ENCODE measurements around the gene DSE.

The DSE gene

DNA sequence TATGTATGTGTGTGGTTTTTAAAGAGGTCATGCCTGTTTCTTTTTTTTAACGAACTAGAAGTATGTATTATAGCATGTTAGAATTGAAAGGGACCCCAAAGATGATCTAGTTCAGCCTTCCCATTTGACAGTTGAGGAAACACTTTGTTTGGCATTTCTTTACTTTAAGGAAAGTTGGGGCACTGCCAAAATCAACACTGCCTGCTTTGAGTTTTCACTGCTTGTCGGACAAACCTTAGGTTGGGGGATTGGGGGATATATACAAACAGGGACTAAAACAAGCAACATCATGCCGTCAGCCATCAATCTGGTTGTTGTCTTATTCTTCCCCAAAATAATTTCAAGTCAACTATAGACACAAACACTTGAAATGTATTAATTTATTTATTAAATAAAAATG is 76.3 kb downstream of the DSE start:
- Mint-ChIP-seq H3K27ac (no peak overlapping the region), H3K36me3 (ENCODE audit: low read depth) (peaks cover 6% of the 10 kb centered on the region), H3K4me1 (ENCODE audit: low read depth) (peaks cover 43% of the 10 kb centered on the region), H3K4me3 (no peak overlapping the region), H3K9me3 (no peaks in the 10 kb centered on the region), H3K27me3 (ENCODE audit: low read depth) (peaks cover 12% of the 10 kb centered on the region)

DNA sequence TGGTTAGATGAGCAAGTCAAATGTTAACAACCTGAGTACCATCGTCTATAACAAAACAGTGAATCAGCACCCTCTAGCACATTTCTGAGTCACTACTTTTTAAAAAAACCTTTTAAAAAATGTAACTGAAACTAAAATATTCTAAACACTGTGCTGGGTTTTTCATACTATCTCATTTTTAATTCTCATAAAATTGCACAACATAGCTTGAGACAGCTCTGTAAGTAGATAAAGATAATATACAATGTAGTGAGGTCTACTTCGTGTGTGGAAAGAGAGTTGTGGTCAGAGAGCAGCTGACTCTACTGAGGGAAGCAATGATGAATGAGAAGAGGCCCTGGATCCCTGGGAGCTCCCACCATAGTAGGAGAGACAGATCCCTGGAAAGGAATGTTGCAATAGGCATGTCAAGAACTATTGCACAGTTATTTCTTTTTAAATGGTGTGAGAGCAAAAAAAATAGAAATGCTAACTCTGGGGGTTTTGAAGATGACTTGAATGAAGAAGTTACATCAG is 76.8 kb downstream of the DSE start:
- Mint-ChIP-seq H3K27ac (no peak overlapping the region), H3K36me3 (ENCODE audit: low read depth) (peaks cover 6% of the 10 kb centered on the region), H3K9me3 (no peaks in the 10 kb centered on the region), H3K4me1 (ENCODE audit: low read depth) (peaks cover 43% of the 10 kb centered on the region), H3K27me3 (ENCODE audit: low read depth) (peaks cover 7% of the 10 kb centered on the region), H3K4me3 (no peak overlapping the region)

DNA sequence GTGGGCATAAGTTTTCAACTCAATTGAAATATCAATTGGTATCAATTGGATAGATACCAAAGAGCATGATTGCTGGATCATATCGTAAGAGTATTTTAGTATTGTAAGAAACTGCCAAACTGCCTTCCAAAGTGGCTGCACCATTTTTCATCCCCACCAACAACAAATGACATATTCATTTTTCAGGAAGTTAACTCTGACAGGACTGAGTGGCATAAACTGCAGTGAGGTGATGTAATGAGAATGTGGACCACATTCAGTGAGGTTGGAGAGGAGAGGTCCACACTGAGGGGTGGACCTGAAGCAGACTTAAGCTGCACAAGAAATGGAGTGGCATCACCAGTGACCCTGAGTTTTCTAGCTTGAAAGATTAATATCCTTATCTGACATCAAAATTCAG is 78.8 kb downstream of the DSE start:
- Mint-ChIP-seq H3K27me3 (ENCODE audit: low read depth) (no peaks in the 10 kb centered on the region), H3K4me1 (ENCODE audit: low read depth) (peaks cover 46% of the 10 kb centered on the region), H3K27ac (no peak overlapping the region), H3K9me3 (peaks cover 4% of the 10 kb centered on the region), H3K36me3 (ENCODE audit: low read depth) (peaks cover 16% of the 10 kb centered on the region), H3K4me3 (no peak overlapping the region)

DNA sequence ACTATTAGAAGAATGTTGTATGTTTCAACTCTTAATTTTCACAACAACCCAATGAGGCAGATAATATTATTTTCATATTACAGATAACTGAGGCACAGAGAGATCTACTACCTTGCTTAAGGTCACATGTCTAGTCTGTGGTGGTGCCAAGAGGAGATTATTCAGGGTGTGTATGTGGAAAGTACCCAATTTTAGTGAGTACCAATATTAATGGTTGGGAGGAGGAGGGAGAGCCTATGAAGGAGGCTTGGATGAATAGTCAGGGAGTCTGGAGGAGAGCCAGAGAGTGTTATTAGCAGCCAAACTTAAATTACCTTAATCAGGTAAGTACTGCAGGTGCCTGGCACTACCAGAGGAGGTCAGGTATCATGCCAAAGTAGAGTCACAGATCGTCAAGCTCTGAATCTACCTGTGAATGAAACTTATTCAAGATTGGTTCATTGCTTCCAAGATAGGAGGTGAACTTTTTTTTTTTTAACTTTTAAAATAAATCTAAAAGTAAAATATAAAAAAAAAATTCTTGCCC is 79.5 kb downstream of the DSE start:
- Mint-ChIP-seq H3K27ac (no peak overlapping the region), H3K4me3 (peak overlapping the region; percentile 27), H3K9me3 (peaks cover 4% of the 10 kb centered on the region)

DNA sequence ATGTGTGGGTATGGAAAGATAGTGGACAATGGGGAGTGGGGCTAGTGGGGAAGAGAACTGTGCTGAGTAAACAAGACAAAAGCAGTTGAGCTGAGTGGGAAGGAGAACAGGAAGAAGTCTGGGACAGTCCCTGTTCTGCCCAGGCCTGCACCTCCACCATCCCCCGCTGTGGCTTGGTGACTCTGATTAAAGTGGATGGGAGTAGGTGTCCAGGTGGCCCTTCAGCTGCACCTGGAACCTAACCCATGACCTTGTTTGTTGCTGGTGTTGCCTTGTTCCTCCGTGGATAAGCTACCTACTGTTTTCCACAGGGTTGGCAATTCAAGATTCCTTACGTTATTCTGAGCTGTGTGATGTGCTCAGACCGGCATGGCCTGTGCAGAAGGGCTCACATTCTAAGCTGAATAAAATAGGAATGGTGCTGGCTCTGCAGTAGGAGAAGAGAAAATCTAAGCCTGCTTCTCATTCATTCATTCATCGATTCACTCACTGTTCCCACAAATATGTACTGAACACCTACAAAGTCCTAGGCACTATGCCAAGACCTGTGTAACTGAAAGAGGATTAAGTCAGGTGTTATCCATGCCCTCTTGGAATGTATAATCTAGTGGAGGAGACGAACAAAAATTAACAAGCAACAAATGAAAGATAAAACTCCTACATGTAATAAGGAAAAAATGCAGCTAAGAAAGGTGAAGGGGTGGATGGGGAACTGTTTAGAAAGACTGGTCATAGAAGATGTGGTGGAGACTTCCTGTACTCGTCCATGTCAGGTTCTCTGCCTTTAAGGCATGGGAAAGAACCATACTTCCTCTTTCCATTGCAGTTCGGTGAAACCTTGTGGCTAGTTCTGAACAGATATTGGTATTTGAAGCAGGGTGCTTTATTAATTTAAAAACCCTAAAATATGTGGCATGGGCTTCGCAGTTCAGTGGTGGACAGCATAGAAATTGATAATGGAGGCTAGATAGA is 80.3 kb downstream of the DSE start:
- Mint-ChIP-seq H3K27ac (peak overlapping the region; percentile 53), H3K9me3 (peaks cover 4% of the 10 kb centered on the region), H3K4me3 (peak overlapping the region; percentile 4)

More for the DNA sequence above, 79.5 kb downstream of the DSE start:
- peaks cover 40% of the 10 kb centered on the region for H3K4me1 Mint-ChIP-seq (ENCODE audit: low read depth)
- no peaks in the 10 kb centered on the region for H3K27me3 Mint-ChIP-seq (ENCODE audit: low read depth)
- H3K36me3 Mint-ChIP-seq (ENCODE audit: low read depth): peaks cover 12% of the 10 kb centered on the region

DNA sequence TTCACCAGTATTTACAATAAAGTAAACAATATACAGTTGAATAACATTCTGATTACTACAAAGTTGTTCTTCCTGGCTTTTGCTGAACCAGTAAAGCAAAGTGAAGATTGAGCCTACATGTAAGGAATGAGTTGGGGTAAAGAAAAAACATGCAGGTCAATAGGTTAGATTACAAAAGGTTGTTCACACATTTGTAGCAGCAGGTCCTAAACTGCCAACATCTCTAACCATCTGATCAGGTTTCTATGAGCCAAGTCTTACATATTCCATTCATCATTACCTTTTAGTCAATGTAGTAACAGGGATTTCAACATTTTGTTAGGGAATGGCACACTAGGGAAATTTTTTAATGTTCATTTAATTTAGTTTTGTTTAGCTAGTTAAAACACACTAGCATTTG is 81.2 kb downstream of the DSE start:
- H3K9me3 Mint-ChIP-seq: peaks cover 4% of the 10 kb centered on the region
- no peak overlapping the region for H3K27ac Mint-ChIP-seq
- H3K27me3 Mint-ChIP-seq (ENCODE audit: low read depth): no peaks in the 10 kb centered on the region
- H3K4me1 Mint-ChIP-seq (ENCODE audit: low read depth): peaks cover 47% of the 10 kb centered on the region
- H3K4me3 Mint-ChIP-seq: no peak overlapping the region
- peaks cover 14% of the 10 kb centered on the region for H3K36me3 Mint-ChIP-seq (ENCODE audit: low read depth)

More for the DNA sequence above, 80.3 kb downstream of the DSE start:
- Mint-ChIP-seq H3K4me1 (ENCODE audit: low read depth) (peaks cover 39% of the 10 kb centered on the region), H3K36me3 (ENCODE audit: low read depth) (peaks cover 13% of the 10 kb centered on the region), H3K27me3 (ENCODE audit: low read depth) (no peaks in the 10 kb centered on the region)

DNA sequence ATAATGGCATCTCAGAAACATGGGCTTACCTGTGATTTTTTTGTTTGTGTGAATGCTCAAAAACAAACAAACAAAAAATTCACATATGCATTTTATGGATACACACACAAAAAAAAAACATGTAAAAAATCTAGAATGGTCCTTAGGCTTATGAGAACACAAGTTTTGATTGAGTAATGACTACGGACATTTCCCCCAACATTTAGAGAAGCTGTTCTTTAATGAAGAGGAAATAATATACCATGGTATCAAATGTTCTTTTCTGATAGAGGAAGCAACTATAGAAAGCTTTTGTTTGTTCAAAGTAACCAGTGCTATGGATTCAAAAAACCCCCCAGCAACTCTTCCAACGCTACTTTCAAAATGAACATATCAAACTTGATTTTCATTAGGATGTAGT is 81.8 kb downstream of the DSE start:
- Mint-ChIP-seq H3K4me1 (ENCODE audit: low read depth) (peaks cover 49% of the 10 kb centered on the region), H3K4me3 (no peak overlapping the region), H3K36me3 (ENCODE audit: low read depth) (peaks cover 14% of the 10 kb centered on the region), H3K27me3 (ENCODE audit: low read depth) (no peaks in the 10 kb centered on the region), H3K9me3 (peaks cover 4% of the 10 kb centered on the region), H3K27ac (no peak overlapping the region)

DNA sequence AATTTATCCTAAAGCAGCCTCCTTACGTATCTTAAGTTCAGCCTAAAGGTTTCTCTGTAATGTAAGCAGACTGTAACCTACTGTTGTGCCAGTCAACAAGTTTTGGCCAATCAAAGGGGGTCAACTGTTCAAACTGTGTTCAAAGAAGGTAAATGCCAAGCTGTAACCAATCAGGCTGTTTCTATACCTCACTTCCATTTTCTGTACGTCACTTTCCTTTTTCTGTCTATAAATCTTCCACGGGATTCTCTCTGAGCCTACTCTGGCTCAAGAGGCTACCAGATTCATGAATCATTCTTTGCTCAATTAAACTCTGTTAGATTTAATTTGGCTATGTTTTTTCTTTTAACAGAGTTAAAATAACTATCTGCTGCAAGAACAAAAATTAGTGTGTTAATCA is 85.4 kb downstream of the DSE start:
- H3K27ac Mint-ChIP-seq: no peak overlapping the region
- peaks cover 4% of the 10 kb centered on the region for H3K9me3 Mint-ChIP-seq
- no peak overlapping the region for H3K4me3 Mint-ChIP-seq
- peaks cover 12% of the 10 kb centered on the region for H3K36me3 Mint-ChIP-seq (ENCODE audit: low read depth)
- H3K27me3 Mint-ChIP-seq (ENCODE audit: low read depth): no peaks in the 10 kb centered on the region
- H3K4me1 Mint-ChIP-seq (ENCODE audit: low read depth): peaks cover 58% of the 10 kb centered on the region

DNA sequence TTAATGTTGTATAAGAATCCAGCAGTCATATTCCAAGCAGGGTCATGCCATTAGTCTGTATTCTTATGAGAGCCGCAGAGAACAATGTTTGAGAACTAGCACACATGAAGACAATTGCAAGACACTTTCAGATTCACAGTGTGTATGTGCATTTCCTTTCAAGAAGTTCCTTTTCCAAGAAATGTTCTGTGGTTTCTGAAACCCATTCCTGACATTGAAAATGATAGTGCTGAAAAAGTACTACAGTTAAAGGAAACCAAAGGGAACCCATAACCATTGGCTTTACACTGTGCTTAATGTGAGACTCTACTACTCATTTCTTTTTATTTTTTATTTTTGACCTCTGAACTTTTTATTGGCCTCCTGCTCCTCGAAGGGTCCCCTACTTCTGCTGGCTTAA is 86.2 kb downstream of the DSE start:
- Mint-ChIP-seq H3K4me3 (peak overlapping the region; percentile 63), H3K4me1 (ENCODE audit: low read depth) (peaks cover 58% of the 10 kb centered on the region), H3K27ac (peak overlapping the region; percentile 74), H3K27me3 (ENCODE audit: low read depth) (no peaks in the 10 kb centered on the region), H3K9me3 (peaks cover 4% of the 10 kb centered on the region), H3K36me3 (ENCODE audit: low read depth) (peaks cover 12% of the 10 kb centered on the region)

DNA sequence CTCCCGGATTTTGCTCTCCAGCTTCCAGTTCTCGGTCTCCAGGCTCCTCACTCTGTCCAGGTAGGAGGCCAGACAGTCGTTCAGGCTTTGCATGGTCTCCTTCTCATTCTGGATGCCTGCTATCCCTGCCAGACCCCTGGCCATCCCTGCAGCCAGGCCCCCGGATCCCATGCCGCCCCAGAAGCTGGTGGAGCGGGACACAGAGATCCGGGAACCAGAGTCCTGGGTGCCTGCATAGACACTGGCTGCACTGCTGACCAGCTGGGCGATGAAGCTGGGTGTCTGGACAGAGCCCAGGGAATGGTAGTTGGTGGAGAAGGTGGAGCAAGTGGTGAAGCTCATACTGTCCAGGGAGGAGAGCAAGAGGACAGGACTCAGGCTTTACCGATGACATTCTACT is 87.5 kb downstream of the DSE start:
- H3K4me1 Mint-ChIP-seq (ENCODE audit: low read depth): peaks cover 64% of the 10 kb centered on the region
- peaks cover 17% of the 10 kb centered on the region for H3K36me3 Mint-ChIP-seq (ENCODE audit: low read depth)
- H3K27me3 Mint-ChIP-seq (ENCODE audit: low read depth): no peaks in the 10 kb centered on the region
- no peak overlapping the region for H3K4me3 Mint-ChIP-seq
- no peak overlapping the region for H3K27ac Mint-ChIP-seq
- H3K9me3 Mint-ChIP-seq: peaks cover 4% of the 10 kb centered on the region

DNA sequence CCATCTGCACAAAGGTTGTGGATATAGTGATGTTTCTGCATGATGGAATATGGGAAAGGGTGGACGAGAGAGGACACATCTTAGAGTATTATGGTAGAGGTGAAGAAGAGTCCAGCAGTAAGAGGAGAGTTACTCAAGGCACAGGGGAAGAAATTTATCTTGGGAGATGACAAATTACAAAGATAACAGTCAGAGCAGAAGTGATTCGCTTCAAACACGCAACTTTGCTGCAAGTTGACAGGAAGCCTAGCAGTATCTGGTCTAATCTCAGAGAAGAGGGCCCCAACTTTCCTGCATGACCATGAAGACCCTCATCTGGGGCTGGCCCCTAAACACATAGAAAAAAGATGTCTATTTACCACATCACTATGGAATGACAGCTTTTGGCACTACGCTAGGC is 89.2 kb downstream of the DSE start:
- Mint-ChIP-seq H3K27ac (peak overlapping the region; percentile 19), H3K36me3 (ENCODE audit: low read depth) (peaks cover 20% of the 10 kb centered on the region), H3K9me3 (no peaks in the 10 kb centered on the region), H3K27me3 (ENCODE audit: low read depth) (no peaks in the 10 kb centered on the region), H3K4me3 (peak overlapping the region; percentile 4), H3K4me1 (ENCODE audit: low read depth) (peaks cover 73% of the 10 kb centered on the region)

DNA sequence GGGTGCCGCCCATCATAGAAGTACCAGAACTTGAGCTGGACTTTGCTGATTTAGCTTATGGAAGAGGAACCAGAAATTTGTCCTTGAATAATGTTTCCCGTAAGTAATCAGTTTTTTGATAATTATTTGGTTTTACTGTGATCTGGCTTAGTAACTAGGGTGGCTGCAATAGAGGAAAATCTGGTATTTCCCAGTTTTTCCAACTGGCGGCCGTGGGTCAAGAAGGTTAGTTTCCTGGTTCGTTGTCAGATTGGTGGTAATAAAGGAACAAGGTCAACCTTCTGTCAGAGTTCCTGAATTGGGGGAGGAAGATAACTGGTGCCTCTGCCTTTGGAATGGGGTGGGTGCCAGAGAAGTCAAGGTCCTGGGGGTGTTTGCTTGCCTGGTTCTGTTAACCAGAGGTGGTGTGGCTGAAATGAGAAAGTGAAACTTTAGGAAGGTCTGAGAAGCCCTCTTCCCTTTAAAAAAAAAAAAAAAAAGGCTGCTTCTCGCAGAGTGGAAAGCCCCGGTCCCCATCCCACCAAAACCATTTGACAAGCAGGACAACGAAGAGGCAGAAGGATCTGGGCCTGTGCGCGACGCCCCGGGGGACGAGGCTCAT is 90.7 kb downstream of the DSE start, which contains the start of gene CALHM6:
Gene CALHM6, plus strand, starts transcription at position 45 of the 601 bp plus-strand sequence. Its CDS starts 555 bp downstream, at position 600.
- Mint-ChIP-seq H3K27me3 (ENCODE audit: low read depth) (no peaks in the 10 kb centered on the region), H3K9me3 (no peaks in the 10 kb centered on the region), H3K4me3 (peak within 1 kb of the TSS; percentile 84), H3K27ac (peak within 1 kb of the TSS; percentile 87), H3K36me3 (ENCODE audit: low read depth) (peaks cover 17% of the 10 kb centered on the region), H3K4me1 (ENCODE audit: low read depth) (peaks cover 77% of the 10 kb centered on the region)

DNA sequence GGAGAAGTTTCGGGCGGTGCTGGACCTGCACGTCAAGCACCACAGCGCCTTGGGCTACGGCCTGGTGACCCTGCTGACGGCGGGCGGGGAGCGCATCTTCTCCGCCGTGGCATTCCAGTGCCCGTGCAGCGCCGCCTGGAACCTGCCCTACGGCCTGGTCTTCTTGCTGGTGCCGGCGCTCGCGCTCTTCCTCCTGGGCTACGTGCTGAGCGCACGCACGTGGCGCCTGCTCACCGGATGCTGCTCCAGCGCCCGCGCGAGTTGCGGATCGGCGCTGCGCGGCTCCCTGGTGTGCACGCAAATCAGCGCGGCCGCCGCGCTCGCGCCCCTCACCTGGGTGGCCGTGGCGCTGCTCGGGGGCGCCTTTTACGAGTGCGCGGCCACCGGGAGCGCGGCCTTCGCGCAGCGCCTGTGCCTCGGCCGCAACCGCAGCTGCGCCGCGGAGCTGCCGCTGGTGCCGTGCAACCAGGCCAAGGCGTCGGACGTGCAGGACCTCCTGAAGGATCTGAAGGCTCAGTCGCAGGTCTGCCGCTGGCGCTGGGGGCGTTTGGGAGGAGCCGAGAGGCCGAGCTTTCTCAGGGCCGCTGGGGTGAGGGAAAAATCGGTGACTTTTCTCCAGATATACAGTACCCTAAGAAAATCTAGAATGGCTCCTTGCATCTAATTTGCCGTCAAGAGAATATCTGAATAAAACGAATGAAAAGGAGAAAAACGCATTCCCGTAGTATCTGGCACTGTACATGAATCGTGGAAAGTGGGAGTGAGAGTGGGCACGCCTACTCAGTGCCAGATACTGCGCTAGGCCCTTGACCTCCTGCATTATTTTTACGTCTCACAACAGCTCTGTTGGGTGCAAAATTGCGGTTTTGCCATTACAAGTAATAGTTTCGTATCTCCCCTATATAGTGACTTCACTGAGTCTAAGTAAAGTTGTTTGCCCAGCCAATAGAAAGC is 91.5 kb downstream of the DSE start:
- peak overlapping the region; percentile 87 for H3K27ac Mint-ChIP-seq
- H3K4me1 Mint-ChIP-seq (ENCODE audit: low read depth): peaks cover 75% of the 10 kb centered on the region
- no peaks in the 10 kb centered on the region for H3K9me3 Mint-ChIP-seq
- H3K36me3 Mint-ChIP-seq (ENCODE audit: low read depth): peaks cover 17% of the 10 kb centered on the region
- peak overlapping the region; percentile 84 for H3K4me3 Mint-ChIP-seq
- no peaks in the 10 kb centered on the region for H3K27me3 Mint-ChIP-seq (ENCODE audit: low read depth)

DNA sequence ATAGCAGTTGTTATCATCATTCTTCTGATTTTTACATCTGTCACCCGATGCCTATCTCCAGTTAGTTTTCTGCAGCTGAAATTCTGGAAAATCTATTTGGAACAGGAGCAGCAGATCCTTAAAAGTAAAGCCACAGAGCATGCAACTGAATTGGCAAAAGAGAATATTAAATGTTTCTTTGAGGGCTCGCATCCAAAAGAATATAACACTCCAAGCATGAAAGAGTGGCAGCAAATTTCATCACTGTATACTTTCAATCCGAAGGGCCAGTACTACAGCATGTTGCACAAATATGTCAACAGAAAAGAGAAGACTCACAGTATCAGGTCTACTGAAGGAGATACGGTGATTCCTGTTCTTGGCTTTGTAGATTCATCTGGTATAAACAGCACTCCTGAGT is 92.6 kb downstream of the DSE start:
- Mint-ChIP-seq H3K27me3 (ENCODE audit: low read depth) (no peaks in the 10 kb centered on the region), H3K4me1 (ENCODE audit: low read depth) (peaks cover 74% of the 10 kb centered on the region), H3K9me3 (no peaks in the 10 kb centered on the region), H3K36me3 (ENCODE audit: low read depth) (peaks cover 19% of the 10 kb centered on the region), H3K4me3 (peak overlapping the region; percentile 84), H3K27ac (peak overlapping the region; percentile 82)

Measured in T-helper 1 cell treated with Interleukin-12 subunit alpha and Interleukin-12 subunit beta and Interleukin-4 antibody, amounts not matched to agents 30 μg/mL and 1 μg/mL, for 36 hours (primary cell).